Measurements from ENCODE around the gene ENDOG. TPM values are rescaled to one million over a fixed set of nuclear protein-coding genes. Genes with fewer than 3 reads are reported as not detected.
"Not testable (repeated sequence)": the region's sequence is repeated elsewhere in the genome, so short reads cannot be mapped to it uniquely, and the experiment has no call there.

ENDOG gene
- total RNA-seq, 6 experiments from 2014 or later = 22.4 to 50.1 (median 41.0) TPM

GRCh38 chr9:128870128-128870940, 52.0 kb downstream of the ENDOG start:
- 72% methylated on average over 7 of the region's 7 CpGs for WGBS (ENCODE audit: insufficient coverage, low coverage, low lambda C conversion rate, missing lambda C conversion rate)
- Histone ChIP-seq H3K27me3 (no peaks in the 10 kb centered on the region), H3K4me3 (no peak overlapping the region), H3K9me3 (no peaks in the 10 kb centered on the region), H3K27ac (no peak overlapping the region), H3K36me3 (no peaks in the 10 kb centered on the region), H3K4me1 (peaks cover 0 to 12% (median 1%) of the 10 kb centered on the region in 4 donors)
- intact Hi-C loops (cut with DNase I) = no loop called here
- no peak for ATAC-seq
- TF ChIP-seq CTCF (IDR thresholded peaks at IDR 0.05) (no peak), POLR2A (IDR thresholded peaks at IDR 0.05) (no peak)
- DNase-seq = peak in 1 of 3 donors; percentile 5

- ATAC-seq; H3K27me3 ChIP-seq; H3K36me3 ChIP-seq; H3K4me3 ChIP-seq; intact Hi-C loops (cut with DNase I); H3K27ac ChIP-seq; H3K9me3 ChIP-seq: not testable (repeated sequence)
- 93% methylated on average over 6 of the region's 7 CpGs for WGBS (ENCODE audit: insufficient coverage, low coverage, low lambda C conversion rate, missing lambda C conversion rate)
- DNase-seq = peak in 1 of 3 donors; percentile 5
- peaks cover 0 to 16% (median 4%) of the 10 kb centered on the region in 4 donors for H3K4me1 ChIP-seq
Observed at GRCh38 chr9:128870941-128871265, 52.6 kb downstream of the ENDOG start.

Other genes with a start within 250 kb of the ENDOG start
- gene DYNC2I2, start 161.7 kb upstream of the ENDOG start, total RNA-seq = 10 to 100 TPM; 11.8 to 23.9 (median 18.8) TPM
- 100 to 1,000 TPM in 2 of 6 experiments, 10 to 100 TPM in 4; 57.4 to 110 (median 82.6) TPM for gene SET, start 129.3 kb upstream of the ENDOG start, total RNA-seq
- gene PKN3, start 116.0 kb upstream of the ENDOG start, total RNA-seq = 1 to 10 TPM in 5 of 6 experiments, under 1 TPM in 1; 0.81 to 4.9 (median 2.4) TPM
- 10 to 100 TPM; 14.1 to 46.1 (median 22.7) TPM for gene ZDHHC12, start 94.4 kb upstream of the ENDOG start, total RNA-seq
- gene ZER1, start 46.6 kb upstream of the ENDOG start, total RNA-seq = 10 to 100 TPM; 13.4 to 21.8 (median 16.0) TPM
- gene TBC1D13, start 31.2 kb upstream of the ENDOG start, total RNA-seq = 10 to 100 TPM in 4 of 6 experiments, 1 to 10 TPM in 2; 7.3 to 16.0 (median 12.6) TPM
- 10 to 100 TPM; 14.5 to 37.8 (median 24.5) TPM for gene SPOUT1, start 11.3 kb downstream of the ENDOG start, total RNA-seq
- gene KYAT1, start 63.5 kb downstream of the ENDOG start, total RNA-seq = 10 to 100 TPM in 4 of 6 experiments, 1 to 10 TPM in 2; 7.2 to 12.7 (median 10.4) TPM
- gene LRRC8A, start 63.6 kb downstream of the ENDOG start, total RNA-seq = 10 to 100 TPM in 5 of 6 experiments, 1 to 10 TPM in 1; 8.6 to 46.1 (median 22.1) TPM
- gene PHYHD1, start 102.5 kb downstream of the ENDOG start, total RNA-seq = 10 to 100 TPM; 14.0 to 69.7 (median 38.2) TPM
- gene DOLK, start 129.1 kb downstream of the ENDOG start, total RNA-seq = 10 to 100 TPM in 2 of 6 experiments, 1 to 10 TPM in 4; 6.6 to 17.3 (median 8.4) TPM
- gene NUP188, start 129.2 kb downstream of the ENDOG start, total RNA-seq = 10 to 100 TPM; 10.5 to 18.7 (median 15.6) TPM
- 10 to 100 TPM; 23.7 to 28.3 (median 24.7) TPM for gene SH3GLB2, start 209.8 kb downstream of the ENDOG start, total RNA-seq
- gene MIGA2, start 218.1 kb downstream of the ENDOG start, total RNA-seq = 10 to 100 TPM in 4 of 6 experiments, 1 to 10 TPM in 2; 9.1 to 16.4 (median 10.8) TPM